KBM-7 (cell line): Measurements from ENCODE around the gene RBMX2.
"Not testable (repeated sequence)": the region's sequence is repeated elsewhere in the genome, so short reads cannot be mapped to it uniquely, and the experiment has no call there.

Experiments used
- DNase-seq: peaks from one replicate; pipeline ENCODE4 v3.0.0-alpha.2; 2015
- in situ Hi-C: fragments of 300-500 bp; cut with MboI; formaldehyde crosslinking; loops from 2 replicates; pipeline ENCODE4 v1.14.3; 2020; ENCODE audit warnings: low sequenced_read_pairs, low pct_unique_long_range_greater_than_20kb, mixed read lengths

RBMX2 gene

DNA sequence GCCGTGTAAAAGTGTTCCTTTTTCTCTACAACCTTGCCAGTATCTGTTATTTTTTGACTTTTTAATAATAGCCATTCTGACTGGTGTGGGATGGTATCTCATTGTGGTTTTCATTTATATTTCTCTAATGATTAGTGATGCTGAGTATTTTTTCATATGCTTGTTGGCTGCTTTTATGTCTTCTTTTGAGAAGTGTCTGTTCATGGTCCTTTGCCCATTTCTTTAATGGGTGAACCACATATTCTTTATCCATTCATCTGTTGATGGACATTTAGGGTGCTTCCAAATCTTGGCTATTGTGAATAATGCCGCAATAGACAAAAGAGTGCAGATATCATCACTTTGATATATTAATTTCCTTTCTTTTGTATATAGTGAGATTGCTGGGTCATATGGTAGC lies 36.2 kb downstream of the RBMX2 start:
- in situ Hi-C loops, result not testable (repeated sequence)

DNA sequence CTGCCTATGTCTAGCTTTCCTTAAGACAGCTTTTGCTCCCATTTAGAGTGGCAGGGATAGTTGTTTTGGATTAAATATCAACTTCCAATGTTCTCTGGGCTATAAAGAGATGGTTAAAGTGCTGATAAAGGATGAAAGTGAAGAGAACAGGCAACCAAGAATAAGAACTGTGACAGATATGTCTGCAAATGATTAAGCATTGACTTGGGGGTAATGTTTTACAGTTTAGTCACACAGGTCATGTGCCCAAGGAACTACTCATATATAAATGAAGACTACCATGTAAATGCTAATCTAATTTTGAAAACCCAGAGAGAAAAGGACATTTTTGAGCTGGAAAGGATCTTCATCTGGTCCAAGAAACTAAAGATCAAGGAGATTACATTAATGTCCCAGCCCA lies 42.1 kb downstream of the RBMX2 start:
- in situ Hi-C loops, result no loop called here

More for the DNA sequence above, 36.2 kb downstream of the RBMX2 start:
- not testable (repeated sequence) for DNase-seq

DNA sequence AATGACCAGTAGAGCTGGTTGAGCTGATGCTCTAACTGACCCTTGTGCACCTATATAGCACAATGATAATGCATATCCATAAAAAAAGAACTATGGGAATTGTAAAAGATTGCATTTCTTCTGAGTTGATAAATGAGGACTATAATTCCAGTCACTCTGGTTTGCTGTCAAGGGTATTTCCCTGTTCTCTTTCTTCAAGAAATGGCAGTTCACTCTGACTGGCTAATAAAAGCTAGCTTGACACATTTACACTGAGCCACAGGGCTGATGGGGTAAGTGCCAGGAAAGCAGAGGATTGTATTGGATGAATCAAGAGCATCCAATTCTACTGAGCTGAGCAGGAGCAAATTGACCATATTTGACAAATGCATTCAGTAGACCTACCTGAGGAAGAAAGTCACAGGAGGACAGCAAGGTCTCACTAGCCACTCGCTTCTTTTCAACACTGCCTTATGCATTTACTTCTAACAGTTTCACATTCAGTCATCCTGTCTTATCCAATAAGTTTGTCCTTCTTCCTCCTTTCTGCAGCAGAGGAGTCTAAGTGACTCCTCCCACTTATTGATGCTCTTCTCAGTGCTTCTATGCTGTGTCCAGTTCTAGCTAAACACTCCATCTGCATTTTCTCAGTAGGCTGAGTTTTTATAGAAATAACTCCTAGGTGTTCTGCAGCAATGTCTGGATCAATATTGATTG lies 43.0 kb downstream of the RBMX2 start:
- in situ Hi-C loops, result no loop called here

More for the DNA sequence above, 42.1 kb downstream of the RBMX2 start:
- DNase-seq, result no peak

DNA sequence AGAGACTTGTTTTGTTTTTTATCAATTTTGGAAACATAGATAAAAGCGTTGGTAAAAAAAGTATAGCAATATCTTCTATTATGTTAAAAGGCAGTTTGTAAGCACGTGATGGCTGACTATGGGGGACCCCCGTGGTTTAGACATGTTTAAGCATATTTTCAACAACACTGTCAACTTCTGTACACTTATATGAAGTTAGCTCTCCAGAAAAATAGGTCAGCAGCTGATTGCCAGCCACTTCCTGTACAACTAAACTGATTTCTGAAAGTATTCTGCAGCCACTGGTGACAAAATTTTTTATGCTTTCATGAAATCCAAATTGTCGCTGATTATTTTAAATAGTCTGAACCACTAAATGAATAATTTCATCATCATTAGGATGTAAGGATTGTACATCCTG lies 45.2 kb downstream of the RBMX2 start:
- in situ Hi-C loops, result no loop called here
- no peak for DNase-seq

More for the DNA sequence above, 43.0 kb downstream of the RBMX2 start:
- DNase-seq, result no peak
